ENCODE data around the gene CCR8.
"Not testable (repeated sequence)": the region's sequence is repeated elsewhere in the genome, so short reads cannot be mapped to it uniquely, and the experiment has no call there.

Gene CCR8

DNA sequence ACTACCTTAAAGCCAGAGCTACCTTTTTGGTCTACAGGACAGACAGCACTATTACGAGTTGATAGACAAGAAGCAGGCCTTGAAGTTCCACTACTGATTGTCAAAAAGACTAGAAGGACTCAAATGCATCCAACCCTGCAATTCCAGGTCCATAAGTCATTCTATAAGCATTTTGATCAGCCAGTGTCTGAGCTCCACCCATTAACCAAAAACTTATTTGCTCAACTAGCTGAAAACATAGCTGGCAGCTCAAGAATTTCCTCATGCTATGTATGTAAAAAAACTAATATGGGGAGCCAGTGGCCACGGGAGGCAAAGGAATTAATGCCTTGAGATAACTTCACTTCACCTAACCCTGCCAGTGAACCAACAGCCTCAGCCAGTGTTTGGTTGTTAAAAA is 21.6 kb downstream of the CCR8 start:
- DNase-seq, result peak; percentile 80

DNA sequence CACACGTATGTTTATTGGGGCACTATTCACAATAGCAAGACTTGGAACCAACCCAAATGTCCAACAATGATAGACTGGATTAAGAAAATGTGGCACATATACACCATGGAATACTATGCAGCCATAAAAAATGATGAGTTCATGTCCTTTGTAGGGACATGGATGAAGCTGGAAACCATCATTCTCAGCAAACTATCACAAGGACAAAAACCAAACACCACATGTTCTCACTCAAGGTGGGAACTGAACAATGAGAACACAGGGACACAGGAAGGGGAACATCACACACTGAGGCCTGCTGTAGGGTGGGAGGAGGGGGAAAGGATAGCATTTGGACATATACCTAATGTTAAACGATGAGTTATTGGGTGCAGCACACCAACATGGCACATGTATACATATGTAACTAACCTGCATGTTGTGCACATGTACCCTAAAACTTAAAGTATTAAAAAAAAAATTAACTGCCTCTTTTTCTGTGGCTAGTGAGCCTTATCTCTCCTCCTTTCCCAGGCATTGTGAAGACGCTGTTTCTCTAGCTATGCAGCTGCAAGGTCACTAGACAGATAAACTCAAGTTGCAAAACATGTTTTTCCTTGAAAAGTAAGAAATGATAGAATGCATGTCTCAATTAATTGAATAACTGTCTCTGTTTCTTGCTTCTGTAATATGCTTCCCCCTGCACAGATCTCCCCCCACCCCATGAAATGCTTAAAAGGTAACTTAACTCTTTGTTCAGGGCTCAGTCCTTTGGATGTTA is 23.8 kb downstream of the CCR8 start:
- peak; percentile 80 for DNase-seq

DNA sequence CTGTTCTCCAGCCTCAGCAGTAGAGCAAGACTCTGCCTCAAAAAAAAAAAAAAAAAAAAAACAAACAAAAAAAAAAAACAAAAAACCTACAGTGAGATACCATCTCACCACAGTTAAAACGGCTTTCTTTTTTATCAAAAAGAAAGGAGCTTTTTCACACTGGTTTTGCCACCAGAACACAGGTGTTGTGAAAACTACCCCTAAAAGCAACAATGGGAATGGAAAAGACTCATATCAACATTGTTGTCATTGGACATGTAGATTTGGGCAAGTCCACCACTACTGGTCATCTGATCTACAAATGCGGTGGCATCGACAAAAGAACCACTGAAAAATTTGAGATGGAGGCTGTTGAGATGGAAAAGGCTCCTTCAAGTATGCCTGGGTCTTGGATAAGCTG is 28.8 kb downstream of the CCR8 start:
- no peak for DNase-seq

DNA sequence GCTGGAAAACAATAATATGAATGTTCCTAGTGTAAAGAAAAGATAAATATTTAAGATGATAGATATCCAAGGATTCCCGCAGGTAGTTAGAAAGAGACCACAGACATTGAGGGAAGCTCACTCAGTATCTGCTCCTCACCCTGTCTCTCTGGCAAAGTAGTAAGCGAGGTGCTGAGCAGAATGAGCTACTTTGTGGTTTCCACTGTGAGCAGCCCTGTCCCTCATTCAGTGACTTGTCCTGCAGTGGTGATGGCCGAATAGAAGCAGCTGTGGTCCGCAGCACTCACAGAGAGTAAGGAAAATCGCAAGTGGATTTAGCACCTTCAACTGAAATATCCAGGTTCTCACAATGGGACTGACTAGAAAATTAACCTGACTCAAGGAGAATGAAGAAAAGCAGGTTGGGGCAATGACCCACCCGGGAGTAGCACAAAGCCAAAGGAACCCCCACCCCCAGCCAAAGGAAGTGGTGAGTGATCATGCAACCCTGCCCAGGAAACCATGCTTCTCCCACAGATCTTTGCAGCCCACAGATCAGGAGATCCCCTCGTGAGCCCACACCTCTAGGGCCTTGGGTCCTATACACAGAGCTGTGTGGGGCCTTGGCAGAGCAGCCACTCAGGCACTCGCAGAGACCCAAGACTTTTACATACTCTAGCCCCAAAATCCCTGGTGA is 31.9 kb downstream of the CCR8 start:
- peak; percentile 90 for DNase-seq

DNA sequence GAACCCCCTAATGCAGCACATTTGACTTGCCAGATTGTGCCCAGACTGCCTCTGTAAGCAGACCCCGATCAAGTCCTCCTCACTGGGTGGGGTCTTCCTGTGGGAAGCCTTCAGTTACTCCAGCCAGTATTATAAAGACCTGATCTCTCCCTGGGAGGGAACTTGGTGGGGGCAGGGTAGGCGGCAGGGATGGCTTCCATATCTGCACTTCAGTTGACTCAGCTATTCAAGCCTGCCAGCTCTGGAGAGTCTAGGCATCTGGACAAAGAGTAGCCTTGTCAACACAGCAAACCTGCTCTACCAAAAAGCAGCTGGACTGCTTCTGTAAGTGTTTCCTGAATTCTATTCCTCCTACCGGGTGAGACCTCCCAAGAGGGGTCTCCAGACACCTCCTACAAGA is 32.7 kb downstream of the CCR8 start:
- no peak for DNase-seq

DNA sequence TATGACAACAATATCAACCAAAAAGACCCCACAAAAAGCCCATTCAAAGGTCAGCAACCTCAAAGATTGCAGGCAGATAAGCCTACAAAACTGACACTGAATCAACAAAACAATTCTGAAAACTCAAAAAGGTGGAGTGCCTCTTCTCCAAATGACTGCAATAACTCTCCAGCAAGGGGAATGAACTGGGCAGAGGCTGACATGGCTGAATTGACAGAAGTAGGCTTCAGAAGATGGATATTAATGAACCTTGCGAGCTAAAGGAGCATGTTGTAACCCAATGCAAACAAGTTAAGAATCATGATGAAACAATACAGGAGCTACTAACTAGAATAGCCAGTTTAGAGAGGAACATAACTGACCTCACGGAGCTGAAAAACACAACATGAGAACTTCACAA is 33.3 kb downstream of the CCR8 start:
- DNase-seq, result no peak

DNA sequence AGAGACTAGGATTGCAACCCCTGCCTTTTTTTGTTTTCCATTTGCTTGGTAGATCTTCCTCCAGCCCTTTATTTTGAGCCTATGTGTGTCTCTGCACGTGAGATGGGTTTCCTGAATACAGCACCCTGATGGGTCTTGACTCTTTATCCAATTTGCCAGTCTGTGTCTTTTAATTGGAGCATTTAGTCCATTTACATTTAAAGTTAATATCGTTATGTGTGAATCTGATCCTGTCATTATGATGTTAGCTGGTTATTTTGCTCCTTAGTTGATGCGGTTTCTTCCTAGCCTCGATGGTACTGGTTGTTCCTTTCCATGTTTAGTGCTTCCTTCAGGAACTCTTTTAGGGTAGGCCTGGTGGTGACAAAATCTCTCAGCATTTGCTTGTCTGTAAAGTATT is 40.9 kb downstream of the CCR8 start:
- DNase-seq, result not testable (repeated sequence)

DNA sequence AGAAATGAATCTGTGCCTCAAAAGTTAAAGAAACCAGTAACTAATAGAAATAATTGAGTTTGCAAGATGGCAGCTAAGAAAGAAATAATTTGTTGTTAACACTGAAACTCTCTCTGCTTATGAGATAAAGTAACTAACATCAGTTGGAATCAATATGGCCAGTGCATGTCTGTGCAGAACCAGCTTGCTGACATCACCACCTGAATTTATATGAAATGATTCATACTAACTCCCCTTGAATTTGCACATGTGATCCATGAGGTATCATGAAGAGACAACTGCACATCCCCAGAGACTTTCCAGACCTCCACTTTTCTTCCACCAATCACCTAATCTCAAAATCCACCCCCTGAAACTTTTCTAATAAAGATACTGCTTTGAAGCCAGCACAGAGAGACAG is 43.3 kb downstream of the CCR8 start:
- no peak for DNase-seq

DNA sequence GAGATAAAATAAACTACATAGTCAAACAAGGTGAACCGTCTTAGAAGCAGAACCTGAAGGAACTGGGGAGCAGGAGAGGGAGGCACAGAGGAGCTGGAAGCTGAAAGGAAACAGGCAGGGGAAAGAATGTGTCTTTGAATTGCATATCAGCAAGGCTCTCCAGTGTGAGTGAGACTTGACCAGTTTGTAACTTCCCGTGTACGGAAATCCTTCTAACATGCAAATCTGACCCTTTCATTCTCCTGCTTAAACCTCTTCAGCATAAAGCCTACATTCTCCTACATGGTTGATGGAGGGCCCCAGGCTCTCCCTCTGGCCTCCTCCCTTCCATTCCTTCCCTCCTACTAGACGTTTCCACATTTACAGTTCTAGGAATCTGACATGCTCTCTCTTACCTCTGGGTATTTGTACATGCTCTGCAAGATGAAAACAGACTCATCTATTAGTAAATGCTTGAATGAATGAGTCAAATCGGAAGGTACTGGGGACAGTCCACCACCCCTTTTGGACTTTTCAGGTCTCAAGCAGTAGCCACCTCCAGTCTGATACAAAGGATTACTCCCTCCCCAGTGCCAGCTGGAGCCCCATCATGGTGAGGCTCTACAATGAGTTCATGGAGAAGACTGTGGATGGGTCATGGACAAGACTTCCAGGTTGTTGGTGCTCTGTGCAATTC is 47.6 kb downstream of the CCR8 start:
- DNase-seq, result no peak

DNA sequence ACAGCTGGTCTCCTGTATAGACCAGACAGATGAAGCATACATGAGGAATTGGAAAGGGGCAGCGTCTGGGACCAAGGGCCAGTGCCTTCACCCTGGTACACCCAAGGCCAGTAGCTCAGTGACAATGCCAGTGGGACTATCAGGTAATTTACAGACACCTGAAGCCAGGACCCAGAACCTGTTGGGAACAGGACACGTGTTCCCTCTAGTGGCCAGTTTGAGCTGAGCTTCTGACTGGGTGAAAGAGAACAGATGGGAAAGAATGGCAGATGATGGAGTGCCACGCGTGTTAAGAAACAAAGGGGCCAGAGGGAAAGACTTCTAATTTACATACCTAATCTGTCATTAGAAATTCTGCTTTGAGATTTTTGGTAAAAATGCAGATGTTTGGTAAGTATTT is 48.6 kb downstream of the CCR8 start:
- DNase-seq, result no peak

DNA sequence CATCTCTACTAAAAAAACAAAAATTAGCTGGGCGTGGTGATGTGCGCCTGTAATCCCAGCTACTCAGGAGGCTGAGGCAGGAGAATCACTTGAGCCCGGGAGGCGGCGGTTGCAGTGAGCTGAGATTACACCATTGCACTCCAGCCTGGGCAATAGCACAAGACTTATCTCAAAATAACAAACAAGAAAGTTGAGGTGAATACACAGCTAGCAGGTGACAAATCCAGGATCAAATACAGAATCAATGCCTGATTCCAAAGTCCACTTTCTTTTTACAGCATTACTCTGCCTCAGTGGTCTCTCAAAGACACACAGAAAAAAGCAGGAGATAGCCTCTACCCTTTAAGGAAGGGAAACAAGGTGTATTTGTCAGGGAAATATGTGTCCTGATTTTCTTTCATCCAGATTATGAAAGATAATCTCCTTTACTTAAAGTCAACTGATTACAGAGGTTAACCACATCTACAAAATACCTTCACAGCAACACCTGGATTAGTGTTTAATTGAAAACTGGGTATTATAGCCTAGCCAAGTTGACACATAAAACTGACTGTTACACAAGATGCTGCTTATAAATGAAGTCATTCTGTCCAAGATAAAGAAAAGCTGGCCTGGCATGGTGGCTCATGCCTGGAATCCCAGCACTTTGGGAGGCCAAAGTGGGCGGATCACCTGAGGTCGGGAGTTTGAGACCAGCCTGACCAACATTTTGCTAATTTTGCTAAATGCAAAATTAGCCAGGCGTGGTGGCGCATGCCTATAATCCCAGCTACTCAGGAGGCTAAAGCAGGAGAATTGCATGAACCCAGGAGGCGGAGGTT is 49.7 kb downstream of the CCR8 start:
- DNase-seq, result no peak

DNA sequence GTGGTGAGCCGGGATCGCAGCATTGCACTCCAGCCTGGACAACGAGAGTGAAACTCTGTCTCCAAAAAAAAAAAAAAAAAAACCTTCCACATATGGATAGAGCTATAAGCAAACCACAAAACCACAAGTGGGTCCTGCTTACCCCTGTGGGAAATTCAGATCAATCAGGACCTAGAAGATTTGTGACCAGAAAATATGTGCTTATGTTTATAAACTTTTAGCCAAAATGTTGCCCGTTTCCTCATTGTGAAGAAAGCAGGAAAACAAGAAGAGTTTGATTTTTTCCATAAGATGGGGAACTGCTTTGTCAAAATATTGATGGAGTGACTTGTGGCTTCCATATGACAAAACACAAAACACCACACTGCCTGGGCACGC is 50.3 kb downstream of the CCR8 start:
- no peak for DNase-seq

DNA sequence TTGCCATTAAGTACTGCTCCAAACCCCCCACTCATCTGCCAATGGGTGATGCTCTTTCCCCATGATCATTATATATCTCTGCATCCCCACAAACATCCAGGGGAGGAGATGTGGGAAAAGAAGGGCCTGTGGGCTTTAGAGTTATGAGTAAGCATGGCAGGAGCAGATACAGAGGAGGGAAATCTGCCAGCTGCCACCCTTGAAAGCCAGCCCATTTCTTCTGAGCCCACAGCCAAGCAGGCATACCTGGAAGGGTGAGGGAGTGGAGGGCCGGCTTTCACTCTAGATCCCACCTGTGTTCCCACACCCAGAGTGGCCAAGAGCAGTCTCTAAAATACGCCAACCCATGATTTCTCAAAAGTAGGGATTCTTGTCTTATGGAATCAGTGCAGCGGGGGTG is 51.9 kb downstream of the CCR8 start:
- DNase-seq, result no peak
